ENCODE measurements around the gene DES. TPM values are rescaled to one million over a fixed set of nuclear protein-coding genes. Genes with fewer than 3 reads are reported as not detected.

Gene DES
- total and polyA plus RNA-seq, 2 of the 13 experiments (the other 11 are each of a cell fraction or from before 2014, with no cell fraction given), result not detected

GRCh38 chr2:219378163-219378851 is 39.9 kb upstream of the DES start:
- in situ Hi-C loops (cut with HindIII; ENCODE audit: extremely low pct_ligation_motif_present, low pct_unique_long_range_greater_than_20kb), result no loop called here
- BruUV-seq (replicated peaks), result no TSS peak
- H3K4me2 ChIP-seq (ENCODE audit: low read depth, low read length), result no peak overlapping the region
- no peaks in the 10 kb centered on the region for H3K27me3 ChIP-seq (ENCODE audit: control insufficient read depth in 1 of 2, insufficient read depth in 2 of 2, low read length in 2 of 2)
- H3K27ac ChIP-seq (ENCODE audit: extremely low read length, insufficient read depth, low read length), result no peak overlapping the region
- 97% methylated on average over 13 of the region's 13 CpGs for WGBS (ENCODE audit: low lambda C conversion rate)
- POLR2A ChIA-PET, result interaction anchor here (2.4 kb wide), 1 partner anchor 10 kb away, joined by 27 read pairs; the partner anchor contains the start of gene DNPEP
- no peak for ATAC-seq
- intact Hi-C loops (cut with micrococcal nuclease; ENCODE audit: unreplicated experiment), result no loop called here
- CTCF ChIA-PET (ENCODE audit: low intra/inter-chr PET ratio, low total read pairs), result no interaction called here
- H4K20me1 ChIP-seq (ENCODE audit: insufficient read depth, low read length), result 0 out of 2 replicates have a peak, but pooled peaks cover 3% of the 10 kb centered on the region
- H3K79me2 ChIP-seq (ENCODE audit: insufficient read depth, low read length), result no peaks in the 10 kb centered on the region
- TF ChIP-seq KLF13 (CRISPR knock-in tag; IDR thresholded peaks at IDR 0.05), result no peak
- peak; percentile 74 for TF ChIP-seq CREB1 (IDR thresholded peaks at IDR 0.05)
- TF ChIP-seq CREB1 (CRISPR knock-in tag; IDR thresholded peaks at IDR 0.05), result no peak
- H3K9me3 ChIP-seq (ENCODE audit: low read length), result no peaks in the 10 kb centered on the region
- peaks cover 25 to 55% of the 10 kb centered on the region in 2 experiments for H3K36me3 ChIP-seq (replicated peaks in 1 of 2; ENCODE audit: control insufficient read depth in 1 of 2, insufficient read depth in 2 of 2, low read length in 2 of 2)
- no peaks in the 10 kb centered on the region for H3K4me1 ChIP-seq (ENCODE audit: insufficient read depth, low read length)
- H3K4me3 ChIP-seq (replicated peaks in 1 of 3; ENCODE audit: insufficient read depth in 1 of 3, low read depth in 2 of 3, low read length in 3 of 3), result no peak overlapping the region
- DNase-seq (ENCODE audit: low spot score), result no peak
- H2AFZ ChIP-seq (ENCODE audit: low read length), result no peak overlapping the region
- H3K9ac ChIP-seq (ENCODE audit: insufficient read depth, low read depth, low read length), result no peak overlapping the region
- FAIRE-seq, result no peak

DNA sequence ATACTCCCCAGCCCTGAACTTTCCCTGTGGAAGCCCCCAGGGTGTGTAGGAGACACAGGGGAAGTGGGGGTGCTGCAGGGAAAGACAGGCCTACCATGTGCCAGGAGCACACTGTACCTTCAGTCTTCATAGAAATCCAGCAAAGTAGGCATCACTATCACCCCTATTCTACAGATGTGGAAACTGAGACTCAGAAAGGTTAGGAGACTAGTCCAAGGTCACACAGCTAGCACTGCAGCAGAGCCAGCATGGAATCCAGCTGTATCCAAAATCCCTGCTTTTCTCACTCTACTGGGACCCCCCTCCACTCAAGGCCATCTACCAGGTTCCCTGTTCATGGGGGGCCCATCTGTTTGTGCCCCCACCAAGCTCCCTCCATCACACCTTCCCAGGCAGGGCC is 37.3 kb upstream of the DES start:
- no peaks in the 10 kb centered on the region for H3K9me3 ChIP-seq (ENCODE audit: low read length)
- H2AFZ ChIP-seq (ENCODE audit: low read length), result no peak overlapping the region
- 0 out of 2 replicates have a peak, but pooled peaks cover 3% of the 10 kb centered on the region for H4K20me1 ChIP-seq (ENCODE audit: insufficient read depth, low read length)
- ATAC-seq, result no peak
- no peak overlapping the region for H3K4me2 ChIP-seq (ENCODE audit: low read depth, low read length)
- peaks cover 35 to 61% of the 10 kb centered on the region in 2 experiments for H3K36me3 ChIP-seq (replicated peaks in 1 of 2; ENCODE audit: control insufficient read depth in 1 of 2, insufficient read depth in 2 of 2, low read length in 2 of 2)
- H3K4me1 ChIP-seq (ENCODE audit: insufficient read depth, low read length), result peaks cover 11% of the 10 kb centered on the region
- no peaks in the 10 kb centered on the region for H3K27me3 ChIP-seq (ENCODE audit: control insufficient read depth in 1 of 2, insufficient read depth in 2 of 2, low read length in 2 of 2)
- ChIA-PET CTCF (ENCODE audit: low intra/inter-chr PET ratio, low total read pairs) (no interaction called here), POLR2A (no interaction called here)
- intact Hi-C loops (cut with micrococcal nuclease; ENCODE audit: unreplicated experiment), result no loop called here
- no TSS peak for BruUV-seq (replicated peaks)
- no peak for DNase-seq (ENCODE audit: low spot score)
- no peaks in the 10 kb centered on the region for H3K79me2 ChIP-seq (ENCODE audit: insufficient read depth, low read length)
- no peak overlapping the region for H3K27ac ChIP-seq (ENCODE audit: extremely low read length, insufficient read depth, low read length)
- FAIRE-seq, result no peak
- H3K9ac ChIP-seq (ENCODE audit: insufficient read depth, low read depth, low read length), result no peak overlapping the region
- in situ Hi-C loops (cut with HindIII; ENCODE audit: extremely low pct_ligation_motif_present, low pct_unique_long_range_greater_than_20kb), result no loop called here
- no peak overlapping the region for H3K4me3 ChIP-seq (replicated peaks in 1 of 3; ENCODE audit: insufficient read depth in 1 of 3, low read depth in 2 of 3, low read length in 3 of 3)
- no peak for TF ChIP-seq PAF1 (CRISPR knock-in tag; IDR thresholded peaks at IDR 0.05)
- no peak for TF ChIP-seq ZNF512B (CRISPR knock-in tag; IDR thresholded peaks at IDR 0.05; ENCODE audit: borderline replicate concordance)
- peak; percentile 67 for TF ChIP-seq ZNF629 (CRISPR knock-in tag; conservative IDR thresholded peaks at IDR 0.05)
- 0 out of 2 replicates have a peak, but pooled peaks have one; percentile 50 for TF ChIP-seq ZNF138 (CRISPR knock-in tag; IDR thresholded peaks at IDR 0.05; ENCODE audit: low read depth)
- no peak for TF ChIP-seq ATF7 (IDR thresholded peaks at IDR 0.05)
- TF ChIP-seq ATF7 (CRISPR knock-in tag; IDR thresholded peaks at IDR 0.05), result no peak
- no peak for TF ChIP-seq ZNF75D (CRISPR knock-in tag; IDR thresholded peaks at IDR 0.05; ENCODE audit: borderline replicate concordance)
- no peak for TF ChIP-seq STAG1 (CRISPR knock-in tag; IDR thresholded peaks at IDR 0.05)
- TF ChIP-seq LCORL (IDR thresholded peaks at IDR 0.05), result no peak
- no peak for TF ChIP-seq LCORL (CRISPR knock-in tag; IDR thresholded peaks at IDR 0.05)
- no peak for TF ChIP-seq CENPX (CRISPR knock-in tag; IDR thresholded peaks at IDR 0.05)
- TF ChIP-seq ZNF329 (CRISPR knock-in tag; IDR thresholded peaks at IDR 0.05; ENCODE audit: low read depth), result no peak
- peak; percentile 65 for TF ChIP-seq ZNF768 (CRISPR knock-in tag; IDR thresholded peaks at IDR 0.05)
- TF ChIP-seq, protein P1, sequence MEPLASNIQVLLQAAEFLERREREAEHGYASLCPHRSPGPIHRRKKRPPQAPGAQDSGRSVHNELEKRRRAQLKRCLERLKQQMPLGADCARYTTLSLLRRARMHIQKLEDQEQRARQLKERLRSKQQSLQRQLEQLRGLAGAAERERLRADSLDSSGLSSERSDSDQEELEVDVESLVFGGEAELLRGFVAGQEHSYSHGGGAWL (CRISPR knock-in tag; IDR thresholded peaks at IDR 0.05), result no peak

All from HepG2 (cell line).